ENCODE results near the gene ALDH7A1.
A peak's percentile ranks its signal among the peaks of the same experiment; 100 is the strongest.

Gene ALDH7A1

DNA sequence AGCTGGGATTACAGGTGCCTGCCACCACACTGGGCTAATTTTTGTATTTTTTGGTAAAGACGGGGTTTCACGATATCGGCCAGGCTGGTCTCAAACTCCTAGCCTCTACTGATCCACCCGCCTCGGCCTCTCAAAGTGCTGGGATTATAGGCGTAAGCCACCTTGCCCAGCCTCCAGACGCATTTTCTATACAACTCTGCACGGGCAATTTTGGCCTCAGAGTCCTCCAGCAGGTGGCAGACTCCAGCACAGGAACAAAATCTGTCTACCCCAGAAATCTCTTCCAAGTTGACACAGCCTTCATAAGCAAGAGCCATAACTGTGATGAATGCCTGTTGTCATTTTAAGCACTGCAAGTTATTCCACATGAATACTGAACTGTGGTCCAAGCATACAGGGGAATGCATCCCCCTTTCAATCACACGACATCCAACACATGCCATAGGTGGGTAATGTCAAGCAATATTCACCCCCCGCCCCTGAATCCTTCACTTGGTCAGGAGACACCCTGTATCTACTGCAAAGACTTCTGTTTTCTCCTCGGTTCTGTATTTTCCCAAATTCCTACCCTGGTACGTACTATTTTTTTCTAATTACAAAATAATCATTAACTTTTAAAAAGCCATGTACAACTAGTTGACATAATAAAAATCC, 50.8 kb downstream of the ALDH7A1 start:
- Histone ChIP-seq H3K27ac (ENCODE audit: low read depth, low read length) (no peak overlapping the region), H4K20me1 (ENCODE audit: low read depth, low read length) (no peaks in the 10 kb centered on the region), H3K4me2 (ENCODE audit: low read depth, low read length, poor library complexity, severe bottlenecking) (no peak overlapping the region), H3K27me3 (ENCODE audit: low read length) (no peaks in the 10 kb centered on the region), H3K36me3 (ENCODE audit: low read length) (no peaks in the 10 kb centered on the region), H3K9me2 (replicated peaks; ENCODE audit: insufficient read depth, low read length) (no peaks in the 10 kb centered on the region), H3K4me3 (ENCODE audit: insufficient read depth, low read length, poor library complexity, severe bottlenecking) (no peak overlapping the region), H3K79me2 (ENCODE audit: insufficient read depth, low read length) (no peaks in the 10 kb centered on the region), H3K9me3 (ENCODE audit: insufficient read depth, low read length) (no peaks in the 10 kb centered on the region), H3K9ac (ENCODE audit: low read length) (no peak overlapping the region), H3F3A (ENCODE audit: insufficient read depth) (no peaks in the 10 kb centered on the region), H2AFZ (ENCODE audit: low read depth, low read length, severe bottlenecking) (no peak overlapping the region)
- TF ChIP-seq, protein P1, sequence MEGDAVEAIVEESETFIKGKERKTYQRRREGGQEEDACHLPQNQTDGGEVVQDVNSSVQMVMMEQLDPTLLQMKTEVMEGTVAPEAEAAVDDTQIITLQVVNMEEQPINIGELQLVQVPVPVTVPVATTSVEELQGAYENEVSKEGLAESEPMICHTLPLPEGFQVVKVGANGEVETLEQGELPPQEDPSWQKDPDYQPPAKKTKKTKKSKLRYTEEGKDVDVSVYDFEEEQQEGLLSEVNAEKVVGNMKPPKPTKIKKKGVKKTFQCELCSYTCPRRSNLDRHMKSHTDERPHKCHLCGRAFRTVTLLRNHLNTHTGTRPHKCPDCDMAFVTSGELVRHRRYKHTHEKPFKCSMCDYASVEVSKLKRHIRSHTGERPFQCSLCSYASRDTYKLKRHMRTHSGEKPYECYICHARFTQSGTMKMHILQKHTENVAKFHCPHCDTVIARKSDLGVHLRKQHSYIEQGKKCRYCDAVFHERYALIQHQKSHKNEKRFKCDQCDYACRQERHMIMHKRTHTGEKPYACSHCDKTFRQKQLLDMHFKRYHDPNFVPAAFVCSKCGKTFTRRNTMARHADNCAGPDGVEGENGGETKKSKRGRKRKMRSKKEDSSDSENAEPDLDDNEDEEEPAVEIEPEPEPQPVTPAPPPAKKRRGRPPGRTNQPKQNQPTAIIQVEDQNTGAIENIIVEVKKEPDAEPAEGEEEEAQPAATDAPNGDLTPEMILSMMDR (IDR thresholded peaks at IDR 0.05; ENCODE audit: insufficient read depth, low read length, poor library complexity, severe bottlenecking), result peak; percentile 63
- no peak for TF ChIP-seq EZH2phosphoT487 (conservative IDR thresholded peaks at IDR 0.05; ENCODE audit: low read length)

DNA sequence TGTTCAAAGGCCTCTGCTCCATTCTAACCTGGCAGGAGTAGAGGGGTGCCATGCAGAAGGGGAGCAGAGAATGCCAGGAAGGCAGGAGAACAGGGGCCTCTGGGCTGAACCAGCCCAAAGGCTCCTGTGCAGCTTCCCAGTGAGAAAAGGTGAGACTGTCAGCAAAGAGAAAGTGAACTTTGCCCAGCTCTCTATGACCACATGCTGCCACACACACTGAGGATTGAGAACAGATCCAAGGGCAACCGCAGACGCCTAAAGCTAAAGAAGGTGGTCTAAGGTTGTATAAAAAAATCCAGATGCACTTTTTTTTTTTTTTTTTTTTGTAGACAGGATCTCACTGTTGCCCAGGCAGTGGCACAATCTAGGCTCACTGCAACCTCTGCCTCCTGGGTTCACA, 51.4 kb downstream of the ALDH7A1 start:
- no peak overlapping the region for H2AFZ ChIP-seq (ENCODE audit: low read depth, low read length, severe bottlenecking)
- no peaks in the 10 kb centered on the region for H3K36me3 ChIP-seq (ENCODE audit: low read length)
- no peaks in the 10 kb centered on the region for H3F3A ChIP-seq (ENCODE audit: insufficient read depth)
- no peaks in the 10 kb centered on the region for H3K9me3 ChIP-seq (ENCODE audit: insufficient read depth, low read length)
- H3K9ac ChIP-seq (ENCODE audit: low read length), result no peak overlapping the region
- no peak overlapping the region for H3K4me2 ChIP-seq (ENCODE audit: low read depth, low read length, poor library complexity, severe bottlenecking)
- H4K20me1 ChIP-seq (ENCODE audit: low read depth, low read length), result no peaks in the 10 kb centered on the region
- H3K79me2 ChIP-seq (ENCODE audit: insufficient read depth, low read length), result no peaks in the 10 kb centered on the region
- no peak overlapping the region for H3K27ac ChIP-seq (ENCODE audit: low read depth, low read length)
- H3K4me3 ChIP-seq (ENCODE audit: insufficient read depth, low read length, poor library complexity, severe bottlenecking), result no peak overlapping the region
- no peaks in the 10 kb centered on the region for H3K9me2 ChIP-seq (replicated peaks; ENCODE audit: insufficient read depth, low read length)
- no peak for TF ChIP-seq EZH2phosphoT487 (conservative IDR thresholded peaks at IDR 0.05; ENCODE audit: low read length)
- TF ChIP-seq, protein P1 (IDR thresholded peaks at IDR 0.05; ENCODE audit: insufficient read depth, low read length, poor library complexity, severe bottlenecking), result no peak
- H3K27me3 ChIP-seq (ENCODE audit: low read length), result no peaks in the 10 kb centered on the region

DNA sequence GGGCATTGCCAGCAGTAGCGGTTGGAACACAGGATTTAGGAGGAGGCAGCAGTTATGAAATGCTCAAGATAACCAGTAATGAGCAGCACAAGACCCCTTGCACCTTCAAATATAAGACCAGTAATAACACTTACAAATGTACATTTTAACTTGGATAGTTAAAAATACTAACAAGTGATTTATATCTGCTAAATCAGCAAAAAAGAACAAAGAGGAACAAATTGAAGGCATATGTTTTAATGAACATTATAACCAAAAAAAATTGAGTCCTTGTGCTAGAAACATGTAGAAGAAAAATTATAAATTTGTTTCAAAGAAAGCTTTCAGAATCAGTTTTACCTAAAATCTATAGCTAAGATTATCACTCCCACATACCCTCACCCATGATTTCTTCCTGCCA, 52.0 kb downstream of the ALDH7A1 start:
- Histone ChIP-seq H3K27ac (ENCODE audit: low read depth, low read length) (no peak overlapping the region), H3K9me3 (ENCODE audit: insufficient read depth, low read length) (no peaks in the 10 kb centered on the region), H3K36me3 (ENCODE audit: low read length) (no peaks in the 10 kb centered on the region), H3K79me2 (ENCODE audit: insufficient read depth, low read length) (no peaks in the 10 kb centered on the region), H3K4me3 (ENCODE audit: insufficient read depth, low read length, poor library complexity, severe bottlenecking) (no peak overlapping the region), H3F3A (ENCODE audit: insufficient read depth) (no peaks in the 10 kb centered on the region), H3K9me2 (replicated peaks; ENCODE audit: insufficient read depth, low read length) (no peaks in the 10 kb centered on the region), H3K4me2 (ENCODE audit: low read depth, low read length, poor library complexity, severe bottlenecking) (no peak overlapping the region), H2AFZ (ENCODE audit: low read depth, low read length, severe bottlenecking) (no peak overlapping the region), H3K27me3 (ENCODE audit: low read length) (no peaks in the 10 kb centered on the region), H4K20me1 (ENCODE audit: low read depth, low read length) (no peaks in the 10 kb centered on the region), H3K9ac (ENCODE audit: low read length) (no peak overlapping the region)
- no peak for TF ChIP-seq EZH2phosphoT487 (conservative IDR thresholded peaks at IDR 0.05; ENCODE audit: low read length)
- TF ChIP-seq, protein P1 (IDR thresholded peaks at IDR 0.05; ENCODE audit: insufficient read depth, low read length, poor library complexity, severe bottlenecking), result no peak
